ENCODE results near the gene BRD4.

Gene BRD4

GRCh38 chr19:15231271-15231670 is 101.1 kb downstream of the BRD4 start:
- ChIA-PET POLR2A (no interaction called here), CTCF (no interaction called here)
- DNase-seq (ENCODE audit: extremely low spot score) = no peak
- TF ChIP-seq, protein P1, sequence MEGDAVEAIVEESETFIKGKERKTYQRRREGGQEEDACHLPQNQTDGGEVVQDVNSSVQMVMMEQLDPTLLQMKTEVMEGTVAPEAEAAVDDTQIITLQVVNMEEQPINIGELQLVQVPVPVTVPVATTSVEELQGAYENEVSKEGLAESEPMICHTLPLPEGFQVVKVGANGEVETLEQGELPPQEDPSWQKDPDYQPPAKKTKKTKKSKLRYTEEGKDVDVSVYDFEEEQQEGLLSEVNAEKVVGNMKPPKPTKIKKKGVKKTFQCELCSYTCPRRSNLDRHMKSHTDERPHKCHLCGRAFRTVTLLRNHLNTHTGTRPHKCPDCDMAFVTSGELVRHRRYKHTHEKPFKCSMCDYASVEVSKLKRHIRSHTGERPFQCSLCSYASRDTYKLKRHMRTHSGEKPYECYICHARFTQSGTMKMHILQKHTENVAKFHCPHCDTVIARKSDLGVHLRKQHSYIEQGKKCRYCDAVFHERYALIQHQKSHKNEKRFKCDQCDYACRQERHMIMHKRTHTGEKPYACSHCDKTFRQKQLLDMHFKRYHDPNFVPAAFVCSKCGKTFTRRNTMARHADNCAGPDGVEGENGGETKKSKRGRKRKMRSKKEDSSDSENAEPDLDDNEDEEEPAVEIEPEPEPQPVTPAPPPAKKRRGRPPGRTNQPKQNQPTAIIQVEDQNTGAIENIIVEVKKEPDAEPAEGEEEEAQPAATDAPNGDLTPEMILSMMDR (IDR thresholded peaks at IDR 0.05; ENCODE audit: control extremely low read depth, extremely low read depth, low read depth, missing control alignments) = no peak

GRCh38 chr19:15227261-15227660 is 105.1 kb downstream of the BRD4 start:
- ChIA-PET POLR2A (no interaction called here), CTCF (no interaction called here)
- no peak for DNase-seq (ENCODE audit: extremely low spot score)
- TF ChIP-seq, protein P1 (IDR thresholded peaks at IDR 0.05; ENCODE audit: control extremely low read depth, extremely low read depth, low read depth, missing control alignments) = no peak

GRCh38 chr19:15225760-15226159 is 106.6 kb downstream of the BRD4 start:
- POLR2A ChIA-PET = interaction anchor here (0.6 kb wide), 1 partner anchor 107 kb away, joined by 7 read pairs; no protein-coding TSS in a partner anchor
- DNase-seq (ENCODE audit: extremely low spot score) = no peak
- CTCF ChIA-PET = interaction anchor here (2.0 kb wide), 1 partner anchor 14 kb away, joined by 4 read pairs; no protein-coding TSS in a partner anchor

DNA sequence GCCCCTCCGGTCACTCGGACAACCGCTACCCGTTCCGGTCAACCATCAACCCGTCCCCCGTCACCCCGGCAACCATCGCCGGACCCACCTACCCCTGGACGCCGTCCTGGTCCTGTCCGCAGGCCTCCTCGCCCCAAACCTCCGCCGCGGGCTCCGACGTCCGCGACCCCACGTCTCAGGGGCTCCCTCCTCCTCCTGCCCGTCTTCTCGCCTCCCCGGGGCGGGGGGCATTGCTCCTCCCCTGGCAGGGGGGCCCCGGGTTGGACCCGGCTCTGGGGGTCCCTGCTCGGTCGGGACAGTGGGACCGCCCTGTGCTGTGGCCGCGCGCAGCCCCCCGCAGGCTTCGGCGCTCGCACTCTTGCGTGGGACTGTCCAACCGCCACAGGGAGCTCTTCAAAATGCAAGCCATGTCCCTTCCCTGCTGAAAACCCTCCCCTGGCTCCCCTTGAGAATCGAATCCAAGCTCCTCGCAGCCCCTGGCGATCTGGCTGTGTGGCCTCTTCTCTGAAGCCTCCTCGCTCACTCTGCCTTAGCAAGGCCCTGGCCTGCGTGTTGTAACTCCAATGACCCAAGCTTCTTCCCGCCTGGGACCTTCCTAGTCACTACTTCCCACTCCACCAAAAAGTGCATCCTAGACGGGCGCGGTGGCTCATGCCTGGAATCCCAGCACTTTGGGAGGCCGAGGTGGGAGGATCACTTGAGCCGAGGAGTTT is 108.5 kb downstream of the BRD4 start:
- CTCF ChIA-PET = interaction anchor here (0.6 to 1.3 kb wide), 2 partner anchors 12 to 46 kb away, joined by 3 read pairs; no protein-coding TSS in a partner anchor
- DNase-seq (ENCODE audit: extremely low spot score) = no peak
- POLR2A ChIA-PET = no interaction called here
- TF ChIP-seq, protein P1 (IDR thresholded peaks at IDR 0.05; ENCODE audit: control extremely low read depth, extremely low read depth, low read depth, missing control alignments) = no peak

More at GRCh38 chr19:15225760-15226159, 106.6 kb downstream of the BRD4 start:
- TF ChIP-seq, protein P1 (IDR thresholded peaks at IDR 0.05; ENCODE audit: control extremely low read depth, extremely low read depth, low read depth, missing control alignments) = no peak

GRCh38 chr19:15222738-15223648 is 109.3 kb downstream of the BRD4 start:
- ChIA-PET CTCF (interaction anchor here (0.6 to 1.3 kb wide), 2 partner anchors 13 to 46 kb away, joined by 3 read pairs; no protein-coding TSS in a partner anchor), POLR2A (no interaction called here)
- peak; percentile 98 for DNase-seq (ENCODE audit: extremely low spot score)
- TF ChIP-seq, protein P1 (IDR thresholded peaks at IDR 0.05; ENCODE audit: control extremely low read depth, extremely low read depth, low read depth, missing control alignments) = no peak

DNA sequence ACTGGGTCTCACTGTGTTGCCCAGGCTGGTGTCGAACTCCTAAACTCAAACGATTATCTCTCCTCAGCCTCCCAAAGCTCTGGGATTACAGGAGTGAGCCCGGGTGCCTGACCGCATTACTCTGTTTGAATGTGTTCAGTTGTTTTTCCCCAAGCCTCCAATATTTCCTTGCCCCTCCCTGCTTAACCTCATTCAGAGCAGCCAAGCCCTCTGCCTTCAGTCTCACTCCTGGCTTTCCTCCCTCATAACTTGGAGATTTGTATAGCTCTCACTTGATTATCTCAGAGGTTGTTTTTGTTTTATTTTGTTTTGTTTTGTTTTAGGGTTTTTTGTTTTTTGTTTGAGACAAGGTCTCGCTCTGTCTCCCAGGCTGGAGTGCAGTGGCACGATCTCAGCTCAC is 111.5 kb downstream of the BRD4 start:
- ChIA-PET CTCF (no interaction called here), POLR2A (no interaction called here)
- no peak for DNase-seq (ENCODE audit: extremely low spot score)
- TF ChIP-seq, protein P1 (IDR thresholded peaks at IDR 0.05; ENCODE audit: control extremely low read depth, extremely low read depth, low read depth, missing control alignments) = no peak
